Activated CD8-positive, alpha-beta memory T cell treated with anti-CD3 and anti-CD28 coated beads, Interleukin-2, amount 50 U/mL, for 4 hours (primary cell): ENCODE data around the gene SYT14.

Experiments
- DNase-seq: peaks from one replicate; pipeline ENCODE4 v3.0.0-alpha.2; 2020

Gene SYT14

DNA sequence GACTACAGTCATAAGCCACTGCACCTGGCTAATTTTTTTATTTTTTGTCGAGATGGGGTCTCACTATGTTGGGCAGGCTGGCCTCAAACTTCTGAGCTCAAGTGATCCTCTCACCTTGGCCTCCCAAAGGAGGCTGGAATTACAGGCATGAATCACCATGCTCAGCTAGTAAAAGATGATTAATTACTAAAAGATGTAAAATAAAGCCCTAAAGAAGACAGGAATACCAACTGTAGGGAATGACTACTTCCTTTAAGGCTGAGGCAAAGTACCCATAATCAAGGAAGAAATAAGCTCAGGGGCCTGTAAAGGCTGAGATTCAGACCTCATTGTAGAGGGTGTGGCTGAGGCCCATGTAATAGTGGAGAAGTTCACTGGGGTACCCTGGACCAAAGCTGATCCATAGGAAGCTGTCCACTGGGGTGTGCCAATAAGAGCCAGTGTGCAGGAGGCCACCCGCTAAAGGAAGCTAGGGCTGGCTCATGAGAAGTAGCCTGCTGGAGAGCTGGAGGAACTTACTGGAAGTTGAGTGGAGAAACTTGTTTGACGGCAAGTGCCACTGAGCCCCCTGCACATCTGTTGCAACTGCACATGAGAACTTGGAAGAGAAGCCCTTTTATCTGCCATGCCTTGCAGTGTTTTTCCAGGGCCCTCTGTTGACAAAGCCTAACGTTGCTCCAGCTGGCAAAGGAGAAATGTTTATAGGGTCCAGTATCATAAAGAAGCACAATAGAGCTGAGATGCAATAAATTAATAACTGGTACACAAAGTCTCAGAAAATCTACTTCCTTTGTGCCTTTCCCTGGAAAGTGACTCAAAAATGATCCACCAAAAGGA is 276.8 kb downstream of the SYT14 start:
- no peak for DNase-seq

DNA sequence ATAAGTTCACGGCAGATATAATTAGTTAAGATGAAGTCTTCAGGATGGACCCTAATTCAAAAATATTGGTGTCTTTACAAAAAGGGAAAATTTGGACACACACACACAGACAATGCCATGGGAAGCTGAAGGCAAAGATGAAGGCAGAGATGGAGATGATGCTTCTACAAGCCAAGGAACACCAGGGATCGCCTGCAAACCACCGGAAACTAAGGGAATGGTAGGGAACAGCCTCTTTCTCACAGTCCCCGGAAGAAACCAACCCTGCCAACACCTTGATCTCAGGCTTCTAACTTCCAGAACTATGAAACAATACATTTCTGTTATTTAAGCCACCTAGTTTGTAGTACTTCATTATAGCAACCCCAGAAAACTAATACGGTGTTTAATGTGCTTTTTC is 279.5 kb downstream of the SYT14 start:
- no peak for DNase-seq

DNA sequence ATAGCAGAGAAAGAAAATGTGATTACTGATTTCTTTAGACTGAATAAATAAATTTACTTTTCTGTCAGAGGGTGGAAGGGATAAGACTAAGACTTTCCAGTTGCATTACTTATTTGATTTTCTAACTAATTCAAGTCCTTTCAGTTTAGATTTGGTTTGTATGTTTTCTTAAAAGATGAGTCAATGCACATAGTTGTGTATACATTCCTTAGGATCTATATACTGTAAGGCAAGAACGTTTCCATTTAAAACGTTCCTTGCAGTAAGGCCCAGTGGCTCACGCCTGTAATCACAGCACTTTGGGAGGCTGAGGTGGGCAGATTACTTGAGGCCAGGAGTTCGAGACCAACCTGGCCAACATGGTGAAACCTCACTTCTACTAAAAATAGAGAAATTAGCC is 280.0 kb downstream of the SYT14 start:
- DNase-seq, result no peak
